GM20431 (cell line): ENCODE results near the gene DVL1.

Experiments
- in situ Hi-C: fragments of 300-500 bp; cut with MseI, MboI; formaldehyde crosslinking; loops from one replicate; pipeline ENCODE4 v1.15.0; 2020; ENCODE audit warnings: low sequenced_read_pairs; ENCODE audit not compliant: unreplicated experiment

DVL1 gene

DNA sequence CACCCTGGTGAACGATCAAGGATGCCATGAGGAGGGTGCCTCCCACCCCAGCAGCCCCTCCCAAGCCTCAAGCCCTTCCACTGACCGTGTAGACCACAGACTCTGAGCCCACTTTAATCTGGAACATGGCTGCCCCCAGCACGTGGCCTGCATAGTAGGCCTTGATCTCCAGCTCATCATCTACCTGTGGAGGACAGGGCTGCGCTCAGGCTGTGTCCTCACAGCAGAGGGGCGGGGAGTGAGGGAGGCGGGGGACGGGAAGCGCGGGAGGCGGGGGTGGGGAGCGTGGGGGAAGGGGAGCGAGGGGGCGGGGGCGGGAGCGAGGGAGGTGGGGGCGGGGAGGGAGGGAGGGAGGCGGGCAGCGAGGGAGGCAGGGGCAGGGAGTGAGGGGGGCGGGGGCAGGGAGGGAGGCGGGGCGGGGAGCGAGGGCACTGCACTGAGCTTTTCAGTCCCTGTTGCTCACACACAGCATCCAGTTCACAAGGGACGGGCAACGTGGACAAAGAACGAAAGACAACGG, 33.7 kb downstream of the DVL1 start:
- in situ Hi-C loops = no loop called here

DNA sequence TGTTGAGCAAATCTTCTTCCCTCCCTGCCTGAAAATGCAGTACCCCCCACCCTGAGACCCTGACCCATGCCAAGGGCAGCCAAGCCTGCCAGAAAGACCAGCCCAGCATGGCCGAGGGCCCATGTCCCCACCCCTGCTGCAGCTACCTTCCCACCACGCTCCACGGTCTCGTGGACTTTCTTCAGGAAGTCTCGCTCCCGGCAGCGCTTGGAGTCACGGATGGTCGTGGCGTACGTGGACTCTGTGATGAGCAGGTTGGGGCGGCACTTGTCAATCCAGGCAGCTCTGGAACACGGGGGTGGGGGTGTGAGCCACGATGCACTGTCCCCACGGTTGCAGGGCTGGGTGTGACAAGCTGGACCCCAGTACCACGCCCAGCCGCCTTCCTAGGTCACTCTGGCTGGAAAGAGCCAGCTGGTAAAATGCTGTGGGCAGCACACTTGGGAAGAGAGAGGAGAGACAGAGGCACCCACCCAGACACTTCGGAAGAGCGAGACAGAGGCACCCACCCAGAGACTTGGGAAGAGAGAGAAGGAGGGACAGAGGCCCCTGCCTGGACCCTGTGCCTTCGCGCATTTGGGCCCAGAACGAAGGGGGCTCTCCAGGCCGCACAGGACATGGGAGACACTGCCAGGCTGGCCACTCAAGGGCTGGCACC, 34.4 kb downstream of the DVL1 start:
- in situ Hi-C loops = no loop called here

DNA sequence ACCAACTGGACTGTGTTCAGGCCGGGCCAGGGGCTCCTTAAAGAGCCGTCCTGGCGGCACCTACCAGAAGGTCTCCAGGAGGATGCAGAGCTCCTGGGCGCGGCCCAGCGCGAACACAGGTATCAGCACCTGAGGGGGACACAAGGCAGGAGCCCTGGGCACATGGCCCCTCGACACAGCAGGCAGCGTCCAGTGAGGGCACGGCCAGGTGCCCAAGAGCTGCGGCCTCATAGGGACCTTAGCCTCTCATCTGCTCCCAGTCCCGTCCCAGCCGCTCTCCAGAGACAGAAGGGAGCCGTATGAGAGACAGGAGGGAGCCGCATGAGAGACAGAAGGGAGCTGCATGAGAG, 35.0 kb downstream of the DVL1 start:
- in situ Hi-C loops = no loop called here

DNA sequence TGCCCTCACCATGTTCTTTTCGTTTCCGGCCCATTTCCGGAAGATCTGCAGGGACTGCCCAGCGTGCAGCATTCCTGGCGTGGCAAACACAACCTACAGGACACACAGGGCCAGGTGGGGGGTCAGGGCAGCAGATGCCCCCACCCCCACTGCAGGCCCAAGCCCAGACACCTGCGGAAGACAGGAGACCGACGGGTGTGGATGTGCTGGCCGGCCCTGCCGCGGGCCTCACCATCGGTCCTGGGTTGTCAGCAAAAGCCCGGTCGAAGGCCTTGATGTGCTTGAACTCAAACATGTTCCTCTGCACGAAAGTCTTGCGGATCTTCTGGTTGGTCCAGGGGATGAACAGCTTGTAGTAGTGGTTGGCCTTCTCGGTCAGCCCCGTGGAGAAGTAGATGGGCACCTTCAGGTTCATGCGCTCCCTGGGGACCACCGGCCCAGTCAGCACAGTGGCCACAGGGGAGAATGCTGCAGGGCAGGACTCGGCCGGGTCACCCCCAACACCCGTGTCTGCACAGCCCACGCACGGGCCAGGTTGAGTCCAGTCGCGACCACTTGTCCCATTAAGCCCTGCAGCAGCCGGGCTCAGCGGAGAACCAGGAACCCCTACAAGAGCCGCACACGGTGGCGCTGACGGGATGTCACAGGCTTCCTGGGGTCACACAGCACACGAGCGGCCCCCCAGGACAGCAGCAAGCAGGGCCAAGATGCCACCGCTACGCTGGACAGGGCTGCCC, 35.5 kb downstream of the DVL1 start:
- in situ Hi-C loops = no loop called here

DNA sequence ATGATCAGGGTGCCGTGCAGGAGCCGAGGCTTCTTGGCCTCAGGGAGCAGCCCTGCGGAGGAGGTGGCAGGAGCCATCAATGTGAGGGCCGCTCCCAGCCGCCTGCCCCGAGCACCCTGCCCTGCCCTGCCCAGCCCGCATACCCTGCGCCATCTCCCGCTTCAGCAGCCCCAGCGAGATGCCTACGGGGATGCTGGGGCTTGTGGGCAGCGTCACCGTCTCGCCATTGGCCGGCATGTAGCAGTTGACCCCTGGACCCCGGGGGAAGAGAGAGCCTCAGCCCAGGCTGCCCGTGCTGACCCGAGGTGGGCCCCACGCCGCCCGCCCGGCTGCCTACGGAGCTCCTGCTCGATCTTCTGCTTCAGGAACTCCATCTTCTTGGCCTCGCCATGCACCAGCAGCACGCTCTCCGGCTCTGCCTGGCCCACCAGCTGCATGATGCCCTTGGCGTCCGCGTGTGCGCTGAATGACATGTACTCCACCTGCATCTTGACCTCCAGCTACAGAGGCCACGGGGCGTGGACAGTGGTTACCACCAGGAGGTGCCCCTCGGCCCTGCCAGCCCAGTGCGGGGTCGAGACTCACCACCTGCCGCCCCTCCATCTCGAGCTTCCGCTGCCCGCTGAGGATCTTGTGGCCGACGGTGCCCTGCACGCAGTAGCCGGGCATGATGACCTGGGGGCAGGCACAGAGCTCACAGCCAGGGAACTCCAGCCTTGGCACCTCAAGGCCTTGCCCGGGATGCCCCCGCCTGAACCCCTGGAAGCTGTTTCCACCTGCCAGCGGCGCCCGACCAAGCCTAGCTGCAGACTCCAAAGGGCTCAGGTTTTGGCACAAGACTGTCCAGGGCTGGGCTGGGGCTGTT, 36.5 kb downstream of the DVL1 start:
- in situ Hi-C loops = no loop called here

DNA sequence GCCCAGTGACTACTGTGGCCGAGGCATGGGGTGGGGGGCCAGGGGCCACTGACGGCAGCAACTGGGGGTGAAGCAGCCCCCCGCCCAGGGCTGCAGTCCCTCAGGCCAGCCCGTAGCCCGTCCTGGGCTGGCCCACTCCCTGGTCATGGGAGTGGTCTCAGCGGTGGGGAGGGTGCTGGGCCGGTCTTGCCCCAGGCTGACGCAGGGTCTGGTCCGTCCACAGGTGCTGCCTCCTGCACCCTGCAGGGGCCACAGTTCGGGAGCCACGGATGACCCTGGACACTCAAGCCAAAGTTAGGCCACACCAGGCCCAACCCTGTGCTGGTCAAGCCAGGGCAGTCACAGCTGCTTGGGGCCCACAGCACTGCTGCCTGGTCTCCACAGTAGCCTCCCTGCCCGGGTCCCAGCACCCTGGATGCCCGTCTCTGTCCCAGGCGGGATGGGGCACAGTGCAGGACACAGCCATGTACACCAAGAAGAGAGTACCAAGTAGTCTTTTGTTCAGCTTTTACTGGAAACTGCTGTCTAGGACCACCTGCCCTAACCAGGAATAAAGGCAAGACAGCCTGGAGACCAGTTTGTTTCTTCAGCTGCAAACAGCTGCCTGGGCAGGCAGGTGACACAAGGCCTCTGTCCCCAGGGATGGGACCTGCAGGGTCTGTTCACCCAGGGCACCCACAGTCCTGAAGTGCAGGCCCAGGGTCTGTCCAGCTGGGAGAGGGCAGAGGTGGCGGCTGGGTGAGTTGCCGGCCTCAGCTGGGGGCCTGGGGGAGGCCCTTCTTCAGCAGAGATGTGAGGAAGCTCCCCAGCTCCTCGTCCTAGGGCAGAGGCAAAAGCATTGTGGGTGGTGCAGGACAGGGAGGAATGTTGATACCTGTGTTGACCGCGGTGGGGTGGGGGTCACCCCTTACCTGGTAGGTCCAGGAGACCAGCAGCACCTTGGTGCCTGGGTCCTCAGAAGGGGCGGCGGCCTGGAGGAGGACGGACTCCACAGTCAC, 37.8 kb downstream of the DVL1 start:
- in situ Hi-C loops = no loop called here

DNA sequence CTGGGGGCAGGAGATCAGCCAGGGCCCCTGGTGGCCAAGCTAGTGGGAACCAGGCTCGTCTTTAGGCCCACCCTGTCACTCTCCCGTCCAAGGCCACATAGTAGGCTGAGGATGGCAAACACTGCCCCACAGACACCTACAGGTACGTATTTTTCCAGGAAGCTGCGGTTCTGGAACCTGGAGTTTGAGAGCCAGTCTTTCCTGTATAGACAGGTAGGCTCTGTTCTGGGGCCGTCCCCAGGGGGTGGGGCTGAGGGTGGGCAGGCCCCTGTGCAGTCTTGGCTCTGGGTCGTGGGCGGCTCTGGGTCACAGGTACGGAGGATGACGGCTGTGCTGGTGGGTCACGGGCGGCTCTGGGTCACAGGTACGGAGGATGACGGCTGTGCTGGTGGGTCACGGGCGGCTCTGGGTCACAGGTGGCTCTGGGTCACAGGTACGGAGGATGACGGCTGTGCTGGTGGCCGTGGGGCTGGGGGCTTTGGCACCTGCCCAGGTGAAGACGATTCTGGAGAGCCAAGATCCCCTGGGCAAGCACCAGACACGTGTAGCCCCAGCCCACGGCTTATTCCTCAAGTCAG, 38.7 kb downstream of the DVL1 start:
- in situ Hi-C loops = no loop called here

DNA sequence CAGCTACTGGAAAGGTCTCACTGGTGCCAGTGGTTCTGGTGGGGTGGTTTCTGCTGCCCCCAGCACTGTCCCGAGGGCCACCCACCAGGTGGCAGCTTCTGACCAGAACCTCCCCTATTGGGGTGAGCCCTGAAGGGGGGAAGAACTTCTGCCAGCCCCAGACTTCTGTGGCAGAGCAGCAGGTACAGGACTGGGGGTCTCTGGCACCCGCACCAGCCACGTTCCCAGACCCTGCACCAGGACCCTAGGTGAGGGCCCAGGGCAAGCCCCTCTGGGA, 39.2 kb downstream of the DVL1 start:
- in situ Hi-C loops = no loop called here

DNA sequence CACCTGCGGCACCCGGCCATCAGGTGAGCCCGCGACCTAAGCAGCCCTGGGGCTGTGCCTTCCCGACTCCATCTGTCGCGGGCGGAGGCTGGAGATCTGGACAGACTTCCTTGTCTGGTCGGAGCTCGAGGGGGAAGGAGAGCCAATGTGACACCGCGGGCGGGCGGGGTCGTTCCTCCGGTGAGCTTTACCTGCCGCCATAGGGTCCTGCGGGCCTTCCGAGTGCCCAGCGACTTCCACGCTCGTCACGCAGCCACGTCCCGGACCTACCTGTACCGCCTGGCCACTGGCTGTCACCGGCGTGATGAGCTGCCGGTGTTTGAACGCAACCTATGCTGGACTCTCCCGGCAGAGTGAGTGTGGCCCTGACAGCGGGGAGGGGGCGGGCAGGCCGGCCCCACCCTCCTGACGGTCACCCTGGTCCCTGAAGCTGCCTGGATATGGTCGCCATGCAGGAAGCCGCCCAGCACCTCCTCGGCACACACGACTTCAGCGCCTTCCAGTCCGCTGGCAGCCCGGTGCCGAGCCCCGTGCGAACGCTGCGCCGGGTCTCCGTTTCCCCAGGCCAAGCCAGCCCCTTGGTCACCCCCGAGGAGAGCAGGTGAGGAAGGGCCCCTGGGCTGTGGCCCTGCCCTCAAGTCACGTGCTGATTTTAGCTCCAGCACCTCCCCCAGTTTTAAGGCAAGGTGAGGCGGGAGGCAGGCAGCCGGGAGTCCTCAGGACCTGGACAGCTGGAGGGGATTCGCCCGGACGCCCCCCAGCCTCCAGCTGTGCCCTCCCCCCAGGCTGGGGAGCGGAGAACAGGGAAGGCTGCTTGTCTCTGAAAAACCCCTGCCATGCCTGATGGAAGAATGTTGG, 39.7 kb downstream of the DVL1 start:
- in situ Hi-C loops = no loop called here

DNA sequence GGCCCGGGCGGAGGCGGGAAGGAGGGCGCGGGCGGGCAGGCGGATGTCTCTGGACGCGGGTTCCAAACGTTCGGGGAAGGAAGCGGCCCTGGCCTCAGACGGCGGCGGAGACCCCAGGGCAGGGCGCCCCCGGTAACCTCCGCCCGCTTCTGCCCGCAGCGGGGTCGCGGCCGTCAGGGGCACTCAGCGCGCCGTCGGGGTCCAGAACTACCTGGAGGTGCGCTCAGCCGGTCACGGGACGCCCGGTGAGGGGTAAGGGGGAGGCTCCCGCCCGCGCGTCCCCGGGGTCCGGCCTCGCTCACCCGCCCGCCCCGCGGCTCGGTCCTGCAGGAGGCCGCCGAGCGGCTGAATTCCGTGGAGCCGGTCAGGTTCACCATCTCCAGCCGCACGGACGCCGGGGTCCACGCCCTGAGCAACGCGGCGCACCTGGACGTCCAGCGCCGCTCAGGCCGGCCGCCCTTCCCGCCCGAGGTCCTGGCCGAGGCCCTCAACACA, 40.4 kb downstream of the DVL1 start:
- in situ Hi-C loops = no loop called here

DNA sequence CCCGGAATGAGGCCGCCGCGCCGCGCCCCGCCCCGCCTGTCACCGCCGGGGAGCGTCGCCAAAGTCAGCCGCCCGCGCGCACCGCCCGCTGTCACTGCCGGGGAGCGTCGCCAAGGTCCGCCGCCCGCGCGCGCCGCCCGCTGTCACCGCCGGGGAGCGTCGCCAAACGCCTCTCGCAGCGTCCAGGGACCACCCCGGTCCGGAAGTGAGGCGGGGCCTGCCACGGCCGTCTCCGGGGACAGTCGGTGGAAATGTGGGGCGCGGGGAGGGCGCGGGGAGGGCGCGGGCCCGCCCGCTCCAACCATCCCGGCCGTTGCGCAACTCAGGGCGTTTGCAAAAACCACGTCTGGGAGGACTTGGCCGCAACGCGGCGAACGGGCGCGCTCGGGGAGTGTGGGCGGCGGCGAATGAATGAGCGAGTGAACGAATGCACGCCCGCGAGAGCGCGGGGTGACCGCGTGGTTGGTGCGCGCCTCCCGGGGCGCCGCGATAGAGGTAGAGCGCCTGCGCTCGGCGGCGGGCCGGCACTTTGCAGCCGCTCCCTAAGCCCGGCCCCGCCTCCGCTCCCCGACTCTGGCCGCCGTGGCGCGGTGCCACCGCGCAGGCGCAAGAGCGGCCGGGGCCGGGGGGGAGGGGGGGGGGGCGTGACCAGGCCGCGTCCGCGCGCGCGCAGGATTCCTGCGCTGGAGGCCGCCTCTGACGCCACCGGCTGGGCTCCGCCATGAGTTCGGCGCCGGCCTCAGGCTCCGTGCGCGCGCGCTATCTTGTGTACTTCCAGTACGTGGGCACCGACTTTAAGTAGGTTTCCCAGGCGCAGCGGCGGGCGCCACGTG, 41.1 kb downstream of the DVL1 start, which contains the start of the genes ACAP3 and PUSL1:
Gene ACAP3, minus strand, starts transcription at position 8 of the 833 bp plus-strand sequence. CDS start 115 bp downstream, outside the sequence.
Gene PUSL1, plus strand, starts transcription at position 675 of the 833 bp plus-strand sequence. Its CDS starts 47 bp downstream, at position 722.
- in situ Hi-C loops = no loop called here

DNA sequence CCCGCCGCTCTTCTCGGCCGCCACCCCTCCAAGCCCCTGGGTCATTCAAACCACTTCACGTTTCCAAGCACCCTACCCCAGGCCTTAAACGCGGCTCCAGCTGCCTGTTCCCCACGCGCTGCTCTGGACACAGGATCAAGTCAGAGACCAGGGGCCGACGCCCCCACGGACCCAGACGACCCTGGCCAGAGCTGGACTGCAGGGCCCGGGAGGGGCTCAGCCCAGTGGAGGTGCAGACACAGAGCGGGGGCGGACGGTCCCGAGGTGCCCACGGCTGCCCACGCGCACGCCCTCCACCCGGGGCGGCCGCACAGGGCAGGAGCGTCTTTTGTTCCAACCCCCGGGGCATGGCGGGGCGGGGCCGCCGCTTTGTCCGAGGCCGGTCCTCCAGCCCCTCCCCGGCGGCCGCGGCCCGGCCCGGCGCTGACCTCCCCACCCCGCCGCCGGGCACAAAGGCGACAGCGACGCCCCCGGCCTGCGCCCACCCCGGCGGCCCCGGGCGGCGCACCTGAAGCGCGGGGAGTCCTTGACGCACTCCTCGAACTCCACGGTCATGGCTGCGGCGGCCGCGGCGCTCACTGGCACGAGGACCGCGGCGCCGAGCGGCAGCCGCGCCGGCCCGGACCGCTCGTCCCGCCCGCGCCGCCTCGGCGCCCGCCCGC, 41.8 kb downstream of the DVL1 start:
- in situ Hi-C loops = no loop called here

DNA sequence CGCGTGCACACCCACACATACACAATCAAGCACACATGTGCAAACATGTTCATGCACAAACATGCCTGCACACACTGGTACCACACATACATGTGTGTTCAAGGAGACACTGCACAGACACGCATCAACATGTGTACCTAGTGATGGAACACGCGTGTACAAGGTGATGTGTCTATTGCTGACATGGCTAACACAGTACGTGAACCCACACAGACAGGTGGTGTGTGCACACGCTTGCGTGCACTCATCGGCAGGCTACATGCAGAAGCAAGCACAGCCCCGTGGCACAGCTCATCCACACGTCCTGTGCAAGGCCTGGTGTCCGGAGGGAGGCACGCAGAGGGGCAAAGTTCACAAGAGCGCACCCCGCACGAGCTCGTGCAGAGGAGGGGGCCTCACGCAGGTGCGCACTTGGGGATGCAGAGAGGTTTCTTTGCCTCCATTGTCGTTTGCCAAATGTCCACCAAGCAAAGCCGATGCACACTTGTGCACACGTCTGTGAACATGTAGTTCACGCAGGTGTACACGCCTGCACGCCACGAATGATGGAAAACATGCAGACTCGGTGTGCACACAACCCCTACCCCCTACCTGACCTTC, 42.5 kb downstream of the DVL1 start:
- in situ Hi-C loops = no loop called here

DNA sequence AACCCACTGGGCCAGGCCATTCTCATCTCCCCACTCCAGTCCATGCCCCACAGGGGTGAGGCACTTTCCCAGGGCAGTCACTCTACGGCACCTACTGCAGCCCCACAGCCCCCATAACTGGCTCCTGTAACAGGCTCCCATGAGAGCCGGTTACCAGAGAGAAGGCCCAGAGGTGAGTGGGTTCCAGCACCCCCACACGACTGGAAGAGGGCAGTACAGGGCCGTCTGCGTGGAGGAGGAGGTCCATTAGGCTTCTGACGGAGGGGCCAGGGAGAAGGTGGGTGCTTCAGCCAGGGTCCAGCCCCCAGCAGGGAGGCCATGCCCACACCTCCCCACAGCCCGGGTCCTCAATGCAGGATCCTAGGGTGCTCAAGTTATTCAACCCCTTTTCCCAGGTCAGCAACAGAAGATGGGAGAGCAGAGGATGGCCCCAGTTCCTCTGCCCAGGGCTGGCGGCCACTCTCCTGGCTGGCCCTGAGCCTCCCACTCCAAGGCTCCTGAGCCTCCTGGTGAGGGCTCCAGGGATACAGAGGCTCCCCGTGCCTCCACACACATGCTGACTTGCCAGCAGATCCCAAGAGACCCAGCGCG, 43.1 kb downstream of the DVL1 start:
- in situ Hi-C loops = no loop called here

DNA sequence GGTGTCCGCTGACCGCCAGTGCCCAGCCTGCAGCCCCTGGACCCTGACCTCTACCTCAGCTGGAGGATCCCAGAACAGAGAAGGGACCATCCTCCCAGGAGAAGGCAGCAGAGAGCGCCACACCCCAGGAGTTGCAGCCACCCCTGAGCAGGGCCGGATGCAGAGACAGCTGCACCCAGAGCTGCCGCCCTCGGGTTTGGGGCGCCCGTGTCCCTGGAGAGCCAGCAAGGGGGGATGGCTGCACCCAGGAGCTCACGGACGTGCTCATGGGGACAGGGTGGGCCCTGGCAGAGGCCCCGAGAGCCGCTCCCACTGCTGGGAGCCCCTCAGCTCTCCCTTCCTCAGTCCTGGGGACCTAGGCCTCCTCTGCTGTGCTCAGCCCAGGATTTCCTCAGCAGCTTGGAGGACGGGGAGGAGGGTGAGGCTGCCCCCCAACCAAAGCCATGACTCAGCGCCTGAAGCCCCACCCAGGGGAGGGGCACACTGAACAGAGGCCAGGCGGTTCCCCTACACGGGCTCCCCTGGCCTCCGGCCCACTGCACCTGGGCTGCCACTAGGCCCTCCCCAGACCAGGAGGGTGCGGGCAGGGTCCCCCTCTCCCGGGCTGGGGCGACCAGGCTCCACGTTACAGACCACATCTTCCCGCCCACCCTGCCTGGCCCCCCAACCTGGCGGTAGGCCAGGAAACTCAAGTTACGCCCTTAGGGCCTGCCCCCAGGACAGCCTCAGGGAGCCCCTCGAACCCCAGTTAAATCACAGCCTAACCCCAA, 43.7 kb downstream of the DVL1 start:
- in situ Hi-C loops = no loop called here
